ENCODE measurements around the gene EVC2.

DNA sequence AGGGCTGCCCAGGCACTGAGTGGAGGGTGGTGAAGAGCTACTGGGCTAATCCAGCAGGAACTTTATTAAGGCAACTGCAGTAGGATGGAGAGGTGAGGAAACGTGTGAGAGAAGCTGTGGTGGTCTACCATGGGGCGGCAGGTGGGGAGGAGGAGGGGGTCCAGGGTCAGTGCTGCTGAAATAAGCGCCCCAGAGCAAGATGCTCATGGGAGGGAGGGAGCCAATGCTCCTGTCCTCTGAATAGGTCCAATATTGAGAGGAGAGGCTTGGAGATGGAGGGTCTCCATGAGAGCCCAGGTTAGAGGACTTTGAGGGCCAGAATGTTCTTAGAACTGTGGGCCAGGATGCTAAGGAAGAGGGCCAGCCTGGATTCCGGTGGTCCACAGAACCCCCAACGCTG, 37.9 kb upstream of the EVC2 start:
- TF ChIP-seq CTCF (optimal IDR thresholded peaks at IDR 0.05 in 1 of 3, IDR thresholded peaks at IDR 0.05 in 1 of 3, conservative IDR thresholded peaks at IDR 0.05 in 1 of 3; ENCODE audit: extremely low read depth in 1 of 3, insufficient read depth in 2 of 3, low read length in 3 of 3) (no peak), EZH2 (IDR thresholded peaks at IDR 0.05; ENCODE audit: low read length) (no peak)
